B cell (primary cell): ENCODE results near the gene SFXN4.

ENCODE experiments used
- CTCF ChIP-seq: fragments of 200-600 bp; IDR thresholded peaks from one replicate; pipeline ENCODE4 v1.8.0; 2022; ENCODE audit warnings: antibody characterized with exemption, mild to moderate bottlenecking
- EZH2 ChIP-seq: IDR thresholded peaks from 2 replicates; pipeline ENCODE4 v1.6.1; 2012; ENCODE audit warnings: borderline replicate concordance, low read depth, mild to moderate bottlenecking, moderate library complexity, low read length; ENCODE audit not compliant: insufficient read depth, poor library complexity, severe bottlenecking

GRCh38 chr10:119183664-119184412 lies 18.3 kb upstream of the SFXN4 start:
- TF ChIP-seq CTCF: no peak
- TF ChIP-seq EZH2: no peak
